Fibroblast of lung (primary cell): ENCODE data around the gene NBDY. TPM values are rescaled to one million over a fixed set of nuclear protein-coding genes. Genes with fewer than 3 reads are reported as not detected.

Source experiments
- DNase-seq, 2 donors: peaks; one replicate each; pipeline versions ENCODE4 v3.0.0 to v3.0.0-alpha.2; 2010; ENCODE audit warnings: low read depth in 2 of 2
- H2AFZ ChIP-seq: 2 replicates; pipeline ENCODE4 v1.5.1; 2012; ENCODE audit warnings: low read length, control low read depth, inconsistent platforms
- H3K27ac ChIP-seq: 2 replicates; pipeline ENCODE4 v1.5.1; 2011; ENCODE audit warnings: low read length, control low read depth; ENCODE audit not compliant: insufficient read depth
- H3K27me3 ChIP-seq: 2 replicates; pipeline ENCODE4 v1.5.1; 2011; ENCODE audit warnings: mild to moderate bottlenecking, low read length; ENCODE audit not compliant: control insufficient read depth, insufficient read depth
- H3K36me3 ChIP-seq: 2 replicates; pipeline ENCODE4 v1.5.1; 2011; ENCODE audit warnings: low read length; ENCODE audit not compliant: control insufficient read depth, insufficient read depth
- H3K4me1 ChIP-seq: 2 replicates; pipeline ENCODE4 v1.5.1; 2011; ENCODE audit warnings: low read length; ENCODE audit not compliant: control insufficient read depth, insufficient read depth; ENCODE audit errors: extremely low read depth
- H3K4me2 ChIP-seq: 2 replicates; pipeline ENCODE4 v1.5.1; 2011; ENCODE audit warnings: low read length, control low read depth; ENCODE audit not compliant: insufficient read depth; ENCODE audit errors: extremely low read depth
- H3K4me3 ChIP-seq, 4 experiments: fragments of 200-600 bp in 1 of 4; sonication (generic) in 1 of 4; replicated peaks in 1 of 4; 2 replicates each; pipeline ENCODE4 v1.5.1; 2011 to 2016; ENCODE audit warnings: low read length in 4 of 4, low read depth in 3 of 4, mild to moderate bottlenecking in 3 of 4, control low read depth in 2 of 4, inconsistent platforms in 1 of 4, mixed read lengths in 1 of 4; ENCODE audit not compliant: insufficient read depth in 1 of 4; ENCODE audit errors: control extremely low read depth in 1 of 4
- H3K79me2 ChIP-seq: 2 replicates; pipeline ENCODE4 v1.5.1; 2012; ENCODE audit warnings: mild to moderate bottlenecking, low read length, inconsistent platforms; ENCODE audit not compliant: control insufficient read depth, insufficient read depth
- H3K9ac ChIP-seq: 2 replicates; pipeline ENCODE4 v1.5.1; 2011; ENCODE audit warnings: mild to moderate bottlenecking, low read length, control low read depth; ENCODE audit not compliant: insufficient read depth
- H3K9me3 ChIP-seq: 2 replicates; pipeline ENCODE4 v1.5.1; 2012; ENCODE audit warnings: low read depth, low read length; ENCODE audit not compliant: control insufficient read depth, insufficient read depth
- H4K20me1 ChIP-seq: 2 replicates; pipeline ENCODE4 v1.5.1; 2011; ENCODE audit warnings: low read length; ENCODE audit not compliant: control insufficient read depth, insufficient read depth; ENCODE audit errors: extremely low read depth
- EZH2 ChIP-seq: IDR thresholded peaks from 2 replicates; pipeline ENCODE4 v1.5.1; 2012; ENCODE audit warnings: low read length, control low read depth, mild to moderate bottlenecking; ENCODE audit errors: missing control alignments
- polyA plus RNA-seq, 2 donors: library from polyadenylated mRNA; depleted of rRNA in 1 of 2; stranded (reverse) in 1 of 2; unstranded in 1 of 2; fragments of >200 nt; gene quantifications; 2 replicates each; pipeline ENCODE4 v1.2.1, GENCODE V29; 2011 to 2012; ENCODE audit warnings: missing spikeins in 1 of 2
- total RNA-seq: library from RNA; depleted of rRNA; stranded (reverse); fragments of >200 nt; gene quantifications from 2 replicates; pipeline ENCODE4 v1.2.1, GENCODE V29; 2014
- TF ChIP-seq, protein P1 (sequence below), 2 donors: IDR thresholded peaks in 1 of 2; conservative IDR thresholded peaks in 1 of 2; 1 replicate in 1 of 2; 2 replicates in 1 of 2; pipeline ENCODE4 v1.5.1; 2011 to 2012; ENCODE audit warnings: low read length in 2 of 2, control low read depth in 1 of 2, inconsistent platforms in 1 of 2, low read depth in 1 of 2, mild to moderate bottlenecking in 1 of 2

NBDY gene
- total and polyA plus RNA-seq, 2 donors (not counting 1 experiment from before 2014, with no cell fraction given) = 5.8 to 39.3 TPM

DNA sequence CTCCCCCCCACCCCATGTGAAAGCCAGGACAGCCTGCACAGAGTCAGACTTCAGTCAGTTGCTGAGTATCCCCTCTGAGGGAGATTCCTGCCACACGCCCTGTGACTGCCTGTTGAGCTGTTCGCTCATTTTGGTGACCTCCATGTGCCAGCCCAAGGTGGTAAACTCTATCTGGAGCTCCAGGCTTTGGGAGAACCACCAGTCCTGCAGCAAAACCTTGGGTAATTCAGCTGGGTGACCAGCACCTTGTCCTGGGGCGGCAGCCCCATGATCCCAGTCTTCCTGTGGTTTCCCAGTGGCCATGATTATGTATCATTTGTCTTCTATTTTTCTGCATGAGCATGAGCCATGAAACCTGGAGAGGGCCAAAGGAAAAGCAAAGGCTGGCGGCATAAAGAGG is 73.4 kb downstream of the NBDY start:
- Histone ChIP-seq H3K4me1 (no peaks in the 10 kb centered on the region), H3K27me3 (no peaks in the 10 kb centered on the region), H3K27ac (no peak overlapping the region), H3K9ac (no peak overlapping the region), H2AFZ (no peak overlapping the region), H3K79me2 (no peaks in the 10 kb centered on the region), H4K20me1 (no peaks in the 10 kb centered on the region), H3K4me3 (no peak overlapping the region), H3K36me3 (no peaks in the 10 kb centered on the region), H3K4me2 (peak overlapping the region; percentile 51), H3K9me3 (no peaks in the 10 kb centered on the region)
- DNase-seq = no peak
- TF ChIP-seq, protein P1, sequence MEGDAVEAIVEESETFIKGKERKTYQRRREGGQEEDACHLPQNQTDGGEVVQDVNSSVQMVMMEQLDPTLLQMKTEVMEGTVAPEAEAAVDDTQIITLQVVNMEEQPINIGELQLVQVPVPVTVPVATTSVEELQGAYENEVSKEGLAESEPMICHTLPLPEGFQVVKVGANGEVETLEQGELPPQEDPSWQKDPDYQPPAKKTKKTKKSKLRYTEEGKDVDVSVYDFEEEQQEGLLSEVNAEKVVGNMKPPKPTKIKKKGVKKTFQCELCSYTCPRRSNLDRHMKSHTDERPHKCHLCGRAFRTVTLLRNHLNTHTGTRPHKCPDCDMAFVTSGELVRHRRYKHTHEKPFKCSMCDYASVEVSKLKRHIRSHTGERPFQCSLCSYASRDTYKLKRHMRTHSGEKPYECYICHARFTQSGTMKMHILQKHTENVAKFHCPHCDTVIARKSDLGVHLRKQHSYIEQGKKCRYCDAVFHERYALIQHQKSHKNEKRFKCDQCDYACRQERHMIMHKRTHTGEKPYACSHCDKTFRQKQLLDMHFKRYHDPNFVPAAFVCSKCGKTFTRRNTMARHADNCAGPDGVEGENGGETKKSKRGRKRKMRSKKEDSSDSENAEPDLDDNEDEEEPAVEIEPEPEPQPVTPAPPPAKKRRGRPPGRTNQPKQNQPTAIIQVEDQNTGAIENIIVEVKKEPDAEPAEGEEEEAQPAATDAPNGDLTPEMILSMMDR (conservative IDR thresholded peaks at IDR 0.05 in 1 of 2, IDR thresholded peaks at IDR 0.05 in 1 of 2; ENCODE audit: low read depth in 1 of 2, low read length in 2 of 2) = no peak
- no peak for TF ChIP-seq EZH2

DNA sequence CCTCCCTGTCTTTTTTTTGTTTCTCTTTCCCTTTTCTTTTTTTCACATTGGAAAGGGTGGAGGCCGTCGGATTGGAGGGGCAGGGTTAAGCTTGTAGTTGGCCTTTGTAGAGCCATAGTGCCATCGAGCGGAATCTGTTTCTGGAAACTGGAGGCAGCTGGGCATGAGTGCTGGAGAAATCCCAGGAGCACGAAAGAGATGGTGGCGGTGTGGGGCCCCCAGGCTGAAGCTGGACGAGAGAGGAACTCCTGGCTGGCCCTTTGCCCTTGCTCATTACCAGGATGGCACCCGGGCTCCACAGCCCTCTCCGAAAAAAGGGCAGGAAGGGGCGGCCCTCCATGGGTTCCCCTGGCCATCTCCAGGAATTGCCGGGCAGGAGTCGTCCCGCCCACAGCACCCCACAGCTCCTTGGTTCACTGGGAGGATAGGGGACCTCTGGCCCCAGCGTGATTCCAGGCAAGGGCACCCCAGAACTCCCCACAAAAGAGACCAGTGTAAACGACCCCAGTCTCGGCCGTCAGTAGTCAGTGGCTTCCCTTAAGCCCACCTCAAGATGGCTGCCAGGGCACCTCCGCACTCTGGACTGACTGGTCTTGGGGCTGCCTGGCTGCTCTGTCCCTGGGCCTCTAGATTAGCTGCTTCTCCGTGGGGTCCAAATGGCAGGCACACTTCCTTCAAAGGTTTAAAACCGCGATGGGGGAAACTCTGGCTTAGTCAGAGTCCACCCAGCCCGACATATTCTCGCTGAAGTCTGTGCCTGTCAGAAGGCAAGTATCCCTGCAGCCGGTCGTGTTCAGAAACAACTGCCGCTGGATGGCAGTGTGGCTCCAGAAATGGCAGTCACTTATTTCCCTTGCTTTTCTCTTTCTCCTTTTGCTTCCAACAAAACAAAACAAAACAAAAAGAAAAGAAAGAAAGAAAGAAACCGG is 74.1 kb downstream of the NBDY start:
- Histone ChIP-seq H3K27me3 (no peaks in the 10 kb centered on the region), H3K4me1 (no peaks in the 10 kb centered on the region), H2AFZ (peak overlapping the region; percentile 33), H3K79me2 (no peaks in the 10 kb centered on the region), H3K27ac (no peak overlapping the region), H4K20me1 (no peaks in the 10 kb centered on the region), H3K36me3 (no peaks in the 10 kb centered on the region), H3K9ac (no peak overlapping the region), H3K4me2 (peak overlapping the region; percentile 64), H3K4me3 (peak overlapping the region in 2 of 4 experiments; percentile 40 to 44), H3K9me3 (no peaks in the 10 kb centered on the region)
- TF ChIP-seq, protein P1 (conservative IDR thresholded peaks at IDR 0.05 in 1 of 2, IDR thresholded peaks at IDR 0.05 in 1 of 2; ENCODE audit: low read depth in 1 of 2, low read length in 2 of 2) = peak; percentile 43 to 49
- no peak for TF ChIP-seq EZH2
- DNase-seq = peak; percentile 50 to 62

DNA sequence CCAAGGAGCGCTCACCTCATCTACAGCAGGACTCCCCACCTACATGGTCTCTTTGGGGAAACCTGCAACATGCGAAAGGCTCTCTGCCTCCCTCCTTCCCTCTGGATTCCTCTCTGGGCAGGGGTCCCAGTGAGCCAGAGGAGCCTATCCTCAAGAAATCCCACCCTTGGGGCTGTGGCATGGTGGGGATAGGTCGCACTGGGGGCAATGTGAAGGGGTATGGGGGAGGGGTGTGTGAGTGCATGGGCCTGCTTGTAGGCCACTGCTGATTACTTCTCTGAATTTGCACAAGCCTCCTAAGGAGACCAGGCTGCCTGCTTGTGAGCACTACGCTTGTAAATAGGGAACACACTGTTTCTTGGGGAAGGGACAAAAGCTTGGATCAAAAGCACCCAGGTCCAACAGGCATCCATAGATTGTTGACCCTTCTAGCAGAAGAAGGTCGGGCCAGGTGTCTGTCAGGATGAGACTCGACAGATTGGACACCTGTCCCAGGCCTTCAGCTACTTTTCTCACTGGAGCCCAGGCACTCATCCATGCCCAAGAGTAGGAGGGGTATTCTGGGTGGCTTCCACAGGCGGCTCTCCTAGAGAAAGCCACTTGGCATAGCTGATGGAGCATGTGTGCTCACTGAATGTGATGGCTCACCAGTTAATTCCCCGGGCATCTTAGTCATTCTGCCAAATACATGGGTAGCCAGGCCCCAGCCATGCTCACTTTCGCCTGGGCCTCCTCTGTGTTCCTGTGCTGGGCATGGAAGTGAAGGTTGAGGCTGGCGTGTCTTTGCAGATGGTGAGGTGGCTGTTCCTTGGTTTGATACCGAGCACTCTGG is 75.0 kb downstream of the NBDY start:
- DNase-seq = no peak
- Histone ChIP-seq H3K4me1 (no peaks in the 10 kb centered on the region), H3K4me3 (no peak overlapping the region), H3K27me3 (no peaks in the 10 kb centered on the region), H3K79me2 (no peaks in the 10 kb centered on the region), H3K4me2 (peak overlapping the region; percentile 64), H3K36me3 (no peaks in the 10 kb centered on the region), H4K20me1 (no peaks in the 10 kb centered on the region), H3K9ac (no peak overlapping the region), H3K9me3 (no peaks in the 10 kb centered on the region), H2AFZ (no peak overlapping the region), H3K27ac (no peak overlapping the region)
- no peak for TF ChIP-seq EZH2
- TF ChIP-seq, protein P1 (conservative IDR thresholded peaks at IDR 0.05 in 1 of 2, IDR thresholded peaks at IDR 0.05 in 1 of 2; ENCODE audit: low read depth in 1 of 2, low read length in 2 of 2) = no peak
